ENCODE data around the gene MYLK. TPM values are rescaled to one million over a fixed set of nuclear protein-coding genes. Genes with fewer than 3 reads are reported as not detected.
A peak's percentile ranks its signal among the peaks of the same experiment; 100 is the strongest.

MYLK gene
- total and polyA plus RNA-seq, 11 donors = 3.2 to 20.7 (median 12.4) TPM

DNA sequence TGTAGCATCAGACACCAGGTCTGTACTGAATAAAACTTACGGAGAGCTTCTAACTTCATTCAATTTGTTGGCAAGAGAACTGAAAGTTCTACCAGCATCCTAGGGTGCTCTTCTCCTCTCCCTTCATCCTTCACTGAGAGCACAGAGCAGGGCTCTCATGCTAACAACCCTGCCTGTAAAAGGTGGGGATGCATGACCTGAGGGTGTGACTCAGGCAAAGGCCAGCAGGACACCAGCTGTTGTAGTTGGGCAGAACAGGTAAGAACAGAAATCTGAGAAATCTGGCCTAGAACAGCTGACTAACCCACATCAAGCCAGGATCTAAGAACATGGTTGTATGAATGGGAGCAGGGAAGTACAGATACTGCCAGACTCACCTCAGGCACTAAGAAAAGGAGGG, 64.2 kb downstream of the MYLK start:
- no peaks in the 10 kb centered on the region for H3K27me3 ChIP-seq
- TF ChIP-seq, protein P1, sequence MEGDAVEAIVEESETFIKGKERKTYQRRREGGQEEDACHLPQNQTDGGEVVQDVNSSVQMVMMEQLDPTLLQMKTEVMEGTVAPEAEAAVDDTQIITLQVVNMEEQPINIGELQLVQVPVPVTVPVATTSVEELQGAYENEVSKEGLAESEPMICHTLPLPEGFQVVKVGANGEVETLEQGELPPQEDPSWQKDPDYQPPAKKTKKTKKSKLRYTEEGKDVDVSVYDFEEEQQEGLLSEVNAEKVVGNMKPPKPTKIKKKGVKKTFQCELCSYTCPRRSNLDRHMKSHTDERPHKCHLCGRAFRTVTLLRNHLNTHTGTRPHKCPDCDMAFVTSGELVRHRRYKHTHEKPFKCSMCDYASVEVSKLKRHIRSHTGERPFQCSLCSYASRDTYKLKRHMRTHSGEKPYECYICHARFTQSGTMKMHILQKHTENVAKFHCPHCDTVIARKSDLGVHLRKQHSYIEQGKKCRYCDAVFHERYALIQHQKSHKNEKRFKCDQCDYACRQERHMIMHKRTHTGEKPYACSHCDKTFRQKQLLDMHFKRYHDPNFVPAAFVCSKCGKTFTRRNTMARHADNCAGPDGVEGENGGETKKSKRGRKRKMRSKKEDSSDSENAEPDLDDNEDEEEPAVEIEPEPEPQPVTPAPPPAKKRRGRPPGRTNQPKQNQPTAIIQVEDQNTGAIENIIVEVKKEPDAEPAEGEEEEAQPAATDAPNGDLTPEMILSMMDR (IDR thresholded peaks at IDR 0.05) = no peak
- TF ChIP-seq POLR2A (IDR thresholded peaks at IDR 0.05) = no peak
- H3K4me1 ChIP-seq = peaks cover 0 to 16% (median 8%) of the 10 kb centered on the region in 12 donors
- WGBS, 4 donors = 94 to 100% (median 100%) methylated on average over 1 of the region's 1 CpG
- intact Hi-C loops (cut with DNase I) = no loop called here
- DNase-seq (no peak), ATAC-seq (no peak)
- H3K36me3 ChIP-seq = no peaks in the 10 kb centered on the region
- no peak overlapping the region for H3K27ac ChIP-seq
- H3K4me3 ChIP-seq = no peak overlapping the region
- peaks cover 0 to 12% (median 0%) of the 10 kb centered on the region in 12 donors for H3K9me3 ChIP-seq

DNA sequence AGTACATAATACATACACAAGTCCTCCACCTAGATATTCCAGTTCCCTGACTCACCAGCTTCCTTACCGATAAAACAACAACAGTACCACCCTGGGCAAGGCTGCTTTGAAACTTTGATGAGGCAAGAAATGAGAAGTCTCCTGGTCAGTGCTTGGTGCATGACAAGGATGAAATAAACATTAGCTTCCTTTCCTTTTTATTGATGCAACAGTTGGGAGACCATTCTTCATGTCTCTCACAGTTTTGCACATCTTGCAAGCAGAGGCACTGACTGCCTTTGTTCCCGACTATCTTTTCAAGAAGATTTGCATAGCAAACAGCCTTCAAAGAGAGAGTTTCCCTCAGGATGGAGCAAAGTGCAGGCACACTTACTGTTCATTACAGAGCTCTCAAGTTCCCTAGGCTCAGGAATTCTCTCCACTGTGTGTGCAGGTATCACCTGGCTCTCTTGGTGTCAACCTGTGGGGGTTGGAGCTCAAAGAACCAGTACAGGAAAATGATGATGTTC, 65.2 kb downstream of the MYLK start:
- no peak for ATAC-seq
- TF ChIP-seq, protein P1 (IDR thresholded peaks at IDR 0.05) = no peak
- no peak for TF ChIP-seq POLR2A (IDR thresholded peaks at IDR 0.05)
- Histone ChIP-seq H3K36me3 (no peaks in the 10 kb centered on the region), H3K4me1 (peaks cover 0 to 16% (median 8%) of the 10 kb centered on the region in 12 donors), H3K9me3 (peaks cover 0 to 12% (median 0%) of the 10 kb centered on the region in 12 donors), H3K27me3 (no peaks in the 10 kb centered on the region), H3K27ac (no peak overlapping the region), H3K4me3 (no peak overlapping the region)
- WGBS, 4 donors = 71 to 84% (median 81%) methylated on average over 2 of the region's 2 CpGs
- DNase-seq = no peak
- intact Hi-C loops (cut with DNase I) = no loop called here

DNA sequence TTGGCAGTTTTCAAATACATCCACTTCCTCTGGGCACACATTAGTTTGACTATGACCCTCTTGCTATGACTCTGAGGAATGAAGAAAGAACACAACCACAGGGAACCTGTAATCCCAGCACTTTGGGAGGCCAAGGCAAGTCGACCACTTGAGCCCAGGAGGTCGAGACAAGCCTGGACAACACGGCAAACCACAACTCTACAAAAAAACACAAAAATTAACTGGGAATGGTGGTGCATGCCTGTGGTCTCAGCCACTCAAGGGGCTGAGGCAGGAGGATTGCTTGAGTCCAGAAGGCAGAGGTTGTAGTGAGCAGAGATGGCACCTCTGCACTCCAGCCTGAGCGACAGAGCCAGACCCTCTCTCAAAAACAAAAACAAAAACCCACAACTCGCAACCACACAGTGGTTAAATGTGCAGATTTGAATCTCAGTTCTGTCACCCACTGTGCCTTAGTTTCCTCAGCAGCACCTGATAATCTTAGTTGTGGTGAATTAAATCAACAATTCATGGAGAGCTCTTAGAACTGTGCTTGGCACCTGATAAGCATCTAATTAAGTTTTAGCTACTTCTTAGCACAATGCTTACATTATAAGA, 65.7 kb downstream of the MYLK start:
- H3K27ac ChIP-seq = no peak overlapping the region
- H3K4me3 ChIP-seq = no peak overlapping the region
- intact Hi-C loops (cut with DNase I) = no loop called here
- H3K9me3 ChIP-seq = peaks cover 0 to 12% (median 0%) of the 10 kb centered on the region in 12 donors
- DNase-seq (no peak), ATAC-seq (no peak)
- no peaks in the 10 kb centered on the region for H3K27me3 ChIP-seq
- TF ChIP-seq POLR2A (IDR thresholded peaks at IDR 0.05) = no peak
- TF ChIP-seq, protein P1 (IDR thresholded peaks at IDR 0.05) = no peak
- WGBS, 4 donors = 87 to 91% (median 89%) methylated on average over 5 of the region's 5 CpGs
- peaks cover 0 to 16% (median 8%) of the 10 kb centered on the region in 12 donors for H3K4me1 ChIP-seq
- no peaks in the 10 kb centered on the region for H3K36me3 ChIP-seq

DNA sequence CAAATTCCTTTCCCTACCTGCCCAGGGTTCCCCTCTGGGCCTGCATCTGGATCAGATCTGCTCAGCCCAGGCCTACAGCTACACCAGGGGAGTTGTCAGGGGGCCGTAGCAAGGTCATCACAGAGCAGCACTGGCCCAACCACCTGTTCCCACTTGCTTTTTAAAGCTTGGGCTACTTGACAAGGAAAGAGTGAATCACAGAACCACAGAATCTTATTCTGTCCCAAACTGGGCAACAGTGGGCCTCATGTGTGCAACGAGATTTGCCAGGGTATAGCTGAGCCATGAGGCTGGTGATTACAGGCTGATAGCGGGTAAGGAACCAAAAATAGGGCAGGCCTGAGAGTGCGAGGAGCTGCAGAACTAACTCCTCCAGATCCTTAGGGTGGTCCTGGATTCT, 66.7 kb downstream of the MYLK start:
- H3K27ac ChIP-seq = peak overlapping the region in 1 of 12 donors; percentile 32
- ATAC-seq (no peak), DNase-seq (no peak)
- no peaks in the 10 kb centered on the region for H3K27me3 ChIP-seq
- 86 to 95% (median 92%) methylated on average over 4 of the region's 4 CpGs for WGBS, 4 donors
- TF ChIP-seq, protein P1 (IDR thresholded peaks at IDR 0.05) = no peak
- no peak for TF ChIP-seq POLR2A (IDR thresholded peaks at IDR 0.05)
- no peaks in the 10 kb centered on the region for H3K36me3 ChIP-seq
- intact Hi-C loops (cut with DNase I) = no loop called here
- H3K4me3 ChIP-seq = no peak overlapping the region
- peaks cover 0 to 16% (median 8%) of the 10 kb centered on the region in 12 donors for H3K4me1 ChIP-seq
- H3K9me3 ChIP-seq = peaks cover 0 to 9% (median 0%) of the 10 kb centered on the region in 12 donors
